Sigmoid colon (tissue), 7 donors: ENCODE measurements around the gene CAD. TPM values are rescaled to one million over a fixed set of nuclear protein-coding genes. Genes with fewer than 3 reads are reported as not detected.

Source experiments
- DNase-seq: peaks from one replicate; pipeline ENCODE4 v3.0.0-alpha.2; 2019
- H3K27ac ChIP-seq, 4 donors: fragments of 200-600 bp; sonication (generic); one replicate each; pipeline ENCODE4 v1.5.1; 2016 to 2019; ENCODE audit warnings: mild to moderate bottlenecking in 1 of 4
- H3K27me3 ChIP-seq, 3 donors: fragments of 200-600 bp; sonication (generic); one replicate each; pipeline ENCODE4 v1.5.1; 2019; ENCODE audit warnings: mild to moderate bottlenecking in 1 of 3
- H3K36me3 ChIP-seq, 4 donors: fragments of 200-600 bp; sonication (generic); one replicate each; pipeline ENCODE4 v1.5.1; 2016 to 2019
- H3K4me1 ChIP-seq, 4 donors: fragments of 200-600 bp; sonication (generic); one replicate each; pipeline ENCODE4 v1.5.1; 2017 to 2019
- H3K4me3 ChIP-seq, 4 donors: fragments of 200-600 bp; sonication (generic); one replicate each; pipeline ENCODE4 v1.5.1; 2017 to 2019; ENCODE audit warnings: mild to moderate bottlenecking in 2 of 4, moderate library complexity in 1 of 4
- H3K9me3 ChIP-seq, 4 donors: fragments of 200-600 bp in 3 of 4; sonication (generic) in 3 of 4; one replicate each; pipeline versions ENCODE4 v1.5.1 to v1.6.1; 2013 to 2019
- CTCF ChIP-seq, 4 experiments: fragments of 450-650 bp in 3 of 4; fragments of 200-600 bp in 1 of 4; IDR thresholded peaks; one replicate each; pipeline ENCODE4 v1.5.1; 2016 to 2019; ENCODE audit warnings: antibody characterized with exemption in 4 of 4, mild to moderate bottlenecking in 3 of 4, moderate library complexity in 2 of 4
- EP300 ChIP-seq, 4 donors: sonication (generic); formaldehyde crosslinking; IDR thresholded peaks; one replicate each; pipeline ENCODE4 v1.6.1; 2017; ENCODE audit warnings: antibody characterized with exemption in 4 of 4
- POLR2A ChIP-seq, 2 donors: fragments of 450-650 bp; IDR thresholded peaks; one replicate each; pipeline ENCODE4 v1.6.1; 2016; ENCODE audit warnings: antibody characterized with exemption in 2 of 2, mild to moderate bottlenecking in 2 of 2, moderate library complexity in 2 of 2
- POLR2AphosphoS5 ChIP-seq, 4 donors: sonication (generic); formaldehyde crosslinking; IDR thresholded peaks; one replicate each; pipeline ENCODE4 v1.6.1; 2017; ENCODE audit warnings: antibody characterized with exemption in 4 of 4
- WGBS, 2 donors: extraction: QIAGEN DNeasy Blood & Tissue Kit; methylation state at CpG; one replicate each; pipeline ENCODE4 v1.1.7; 2013; 5-methylcytosine and 5-hydroxymethylcytosine counted together
- intact Hi-C: fragments of 100-400 bp; cut with DNase I; formaldehyde crosslinking; loops from one replicate; pipeline ENCODE4 v1.15.1; 2023
- polyA plus RNA-seq, 3 donors: library from polyadenylated mRNA; stranded (reverse); fragments of 200-250 nt; gene quantifications; one replicate each; pipeline ENCODE4 v1.2.3, GENCODE V29; 2013
- total RNA-seq, 4 donors: library from RNA; depleted of rRNA; stranded (reverse); fragments of >200 nt; gene quantifications; one replicate each; pipeline ENCODE4 v1.1.0, GENCODE V29; 2016
- donor health status: healthy with polysubstance abuse.
- donor health status: Bipolar disorder and iron deficiency.
- donor health status: healthy.

The CAD gene
- total and polyA plus RNA-seq, 7 donors: 1.8 to 27.4 (median 12.8) TPM

- WGBS, 2 donors: 68 to 81% methylated on average over 2 of the region's 2 CpGs
- no peak overlapping the region for H3K27ac ChIP-seq
- no peak overlapping the region for H3K4me3 ChIP-seq
- TF ChIP-seq CTCF (IDR thresholded peaks at IDR 0.05) (no peak), POLR2A (IDR thresholded peaks at IDR 0.05) (no peak), EP300 (IDR thresholded peaks at IDR 0.05) (no peak), POLR2AphosphoS5 (IDR thresholded peaks at IDR 0.05) (no peak)
- no peaks in the 10 kb centered on the region for H3K4me1 ChIP-seq
- no peaks in the 10 kb centered on the region for H3K9me3 ChIP-seq
- intact Hi-C loops: no loop called here
- no peak for DNase-seq
- no peaks in the 10 kb centered on the region for H3K27me3 ChIP-seq
- peaks cover 0 to 34% (median 9%) of the 10 kb centered on the region in 4 donors for H3K36me3 ChIP-seq
These were observed 18.5 kb upstream of the CAD start for GRCh38 chr2:27198627-27199026.

- H3K9me3 ChIP-seq: no peaks in the 10 kb centered on the region
These were observed 17.9 kb upstream of the CAD start for GRCh38 chr2:27199241-27199640.

GRCh38 chr2:27201675-27202074 lies 15.5 kb upstream of the CAD start:
- WGBS, 2 donors: 94 to 97% methylated on average over 7 of the region's 7 CpGs
- no peaks in the 10 kb centered on the region for H3K27me3 ChIP-seq
- no peak for TF ChIP-seq POLR2AphosphoS5 (IDR thresholded peaks at IDR 0.05)
- TF ChIP-seq POLR2A (IDR thresholded peaks at IDR 0.05): no peak
- no peak for TF ChIP-seq CTCF (IDR thresholded peaks at IDR 0.05)
- TF ChIP-seq EP300 (IDR thresholded peaks at IDR 0.05): no peak
- intact Hi-C loops: no loop called here
- peaks cover 8 to 65% (median 26%) of the 10 kb centered on the region in 4 donors for H3K36me3 ChIP-seq
- H3K4me3 ChIP-seq: no peak overlapping the region
- H3K27ac ChIP-seq: no peak overlapping the region
- H3K4me1 ChIP-seq: no peaks in the 10 kb centered on the region
- DNase-seq: no peak
- H3K9me3 ChIP-seq: no peaks in the 10 kb centered on the region

More at GRCh38 chr2:27199241-27199640, 17.9 kb upstream of the CAD start:
- H3K4me3 ChIP-seq: no peak overlapping the region
- H3K36me3 ChIP-seq: peaks cover 0 to 40% (median 12%) of the 10 kb centered on the region in 4 donors
- H3K27me3 ChIP-seq: no peaks in the 10 kb centered on the region
- intact Hi-C loops: no loop called here
- no peak for DNase-seq
- no peaks in the 10 kb centered on the region for H3K4me1 ChIP-seq
- 87 to 88% methylated on average over 2 of the region's 2 CpGs for WGBS, 2 donors
- H3K27ac ChIP-seq: no peak overlapping the region
- TF ChIP-seq CTCF (IDR thresholded peaks at IDR 0.05) (no peak), POLR2AphosphoS5 (IDR thresholded peaks at IDR 0.05) (no peak), EP300 (IDR thresholded peaks at IDR 0.05) (no peak), POLR2A (IDR thresholded peaks at IDR 0.05) (no peak)

- intact Hi-C loops: no loop called here
- Histone ChIP-seq H3K27ac (no peak overlapping the region), H3K36me3 (peaks cover 8 to 76% (median 35%) of the 10 kb centered on the region in 4 donors), H3K27me3 (no peaks in the 10 kb centered on the region), H3K4me1 (no peaks in the 10 kb centered on the region), H3K4me3 (no peak overlapping the region), H3K9me3 (no peaks in the 10 kb centered on the region)
- WGBS, 2 donors: 93 to 94% methylated on average over 2 of the region's 2 CpGs
- TF ChIP-seq EP300 (IDR thresholded peaks at IDR 0.05): no peak
- TF ChIP-seq CTCF (IDR thresholded peaks at IDR 0.05): no peak
- TF ChIP-seq POLR2AphosphoS5 (IDR thresholded peaks at IDR 0.05): no peak
- no peak for TF ChIP-seq POLR2A (IDR thresholded peaks at IDR 0.05)
- DNase-seq: no peak
These were observed 14.3 kb upstream of the CAD start for GRCh38 chr2:27202854-27203253.

- intact Hi-C loops: no loop called here
- WGBS, 2 donors: 96% methylated on average over 9 of the region's 9 CpGs
These were observed 13.4 kb upstream of the CAD start for GRCh38 chr2:27203741-27204140.

More at GRCh38 chr2:27203741-27204140, 13.4 kb upstream of the CAD start:
- peaks cover 8 to 85% (median 39%) of the 10 kb centered on the region in 4 donors for H3K36me3 ChIP-seq
- no peak for DNase-seq
- no peaks in the 10 kb centered on the region for H3K9me3 ChIP-seq
- no peaks in the 10 kb centered on the region for H3K27me3 ChIP-seq
- TF ChIP-seq POLR2AphosphoS5 (IDR thresholded peaks at IDR 0.05) (no peak), CTCF (IDR thresholded peaks at IDR 0.05) (no peak), POLR2A (IDR thresholded peaks at IDR 0.05) (no peak), EP300 (IDR thresholded peaks at IDR 0.05) (no peak)
- no peak overlapping the region for H3K27ac ChIP-seq
- H3K4me1 ChIP-seq: no peaks in the 10 kb centered on the region
- H3K4me3 ChIP-seq: no peak overlapping the region
